MCF 10A (cell line): ENCODE data around the gene GALNT14. TPM values are rescaled to one million over a fixed set of nuclear protein-coding genes. Genes with fewer than 3 reads are reported as not detected.

Experiments
- BruUV-seq: library from RNA; stranded (reverse); fragments of 400-500 nt; replicated peaks from 2 replicates; lab custom pipeline; 2021; lab: Mats Ljungman, UMichigan
- CTCF ChIA-PET: fragments of 300-600 bp; sonication (Branson Sonifier 250); formaldehyde crosslinking; extraction: SDS; loops from one replicate; lab custom pipeline; 2021; ENCODE audit warnings: antibody characterized with exemption, inconsistent platforms; lab: Yijun Ruan, JAX
- POLR2A ChIA-PET: fragments of 300-600, 350-650 bp; sonication (Branson Sonifier 250); formaldehyde crosslinking; extraction: SDS; loops from one replicate; lab custom pipeline; 2020; ENCODE audit warnings: antibody characterized with exemption, inconsistent platforms; lab: Yijun Ruan, JAX
- DNase-seq: peaks from one replicate; pipeline ENCODE4 v3.0.0-alpha.2; 2018; ENCODE audit not compliant: unreplicated experiment
- H3K27ac Mint-ChIP-seq: one replicate; pipeline ENCODE4 v1.8.0; 2022; ENCODE audit warnings: mild to moderate bottlenecking, low read depth, mixed read lengths; ENCODE audit not compliant: unreplicated experiment
- H3K27me3 Mint-ChIP-seq: one replicate; pipeline ENCODE4 v1.8.0; 2022; ENCODE audit warnings: mixed read lengths; ENCODE audit not compliant: insufficient read depth, unreplicated experiment
- H3K36me3 Mint-ChIP-seq: one replicate; pipeline ENCODE4 v1.8.0; 2022; ENCODE audit warnings: mild to moderate bottlenecking, moderate library complexity, mixed read lengths; ENCODE audit not compliant: insufficient read depth, unreplicated experiment
- H3K4me1 Mint-ChIP-seq: one replicate; pipeline ENCODE4 v1.8.0; 2022; ENCODE audit warnings: mixed read lengths; ENCODE audit not compliant: insufficient read depth, unreplicated experiment
- H3K4me3 Mint-ChIP-seq: one replicate; pipeline ENCODE4 v1.8.0; 2022; ENCODE audit warnings: mild to moderate bottlenecking, moderate library complexity, mixed read lengths; ENCODE audit not compliant: unreplicated experiment
- H3K9me3 Mint-ChIP-seq: one replicate; pipeline ENCODE4 v1.8.0; 2022; ENCODE audit warnings: mixed read lengths; ENCODE audit not compliant: unreplicated experiment
- intact Hi-C: fragments of 100-400 bp; cut with micrococcal nuclease; formaldehyde crosslinking; loops from 2 replicates; pipeline ENCODE4 v1.14.1; 2022
- total RNA-seq: library from RNA; stranded (reverse); gene quantifications from 2 replicates; pipeline ENCODE4 v1.2.3, GENCODE V29; 2022
- TF ChIP-seq, protein P1 (sequence below): fragments of 200-600 bp; IDR thresholded peaks from one replicate; pipeline ENCODE4 v1.8.0; 2022; ENCODE audit warnings: antibody characterized with exemption, mild to moderate bottlenecking; ENCODE audit not compliant: unreplicated experiment

GALNT14 gene
- total RNA-seq, 1 experiment from 2014 or later, result 4.6 TPM

DNA sequence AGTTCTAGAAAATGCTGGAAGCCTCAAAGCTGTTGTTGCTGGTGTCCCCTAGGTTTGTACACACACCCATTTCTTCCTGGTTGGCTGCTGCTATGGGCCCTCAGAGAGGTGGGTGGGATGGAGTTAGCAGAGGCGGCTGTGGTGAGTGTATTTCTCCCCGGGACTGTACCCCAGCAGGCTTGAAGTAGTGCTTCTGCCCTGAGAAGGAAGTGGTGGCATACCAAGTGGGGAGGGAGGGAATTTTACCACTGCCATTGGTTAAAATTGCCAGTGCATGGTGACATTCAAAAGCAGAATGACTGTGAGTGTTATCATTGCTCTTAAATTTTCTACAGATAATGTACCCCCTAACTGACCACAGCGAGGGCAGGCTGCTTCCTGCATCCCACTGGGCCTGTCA lies 205.4 kb downstream of the GALNT14 start:
- no peak for DNase-seq
- H3K9me3 Mint-ChIP-seq, result no peaks in the 10 kb centered on the region
- TF ChIP-seq, protein P1, sequence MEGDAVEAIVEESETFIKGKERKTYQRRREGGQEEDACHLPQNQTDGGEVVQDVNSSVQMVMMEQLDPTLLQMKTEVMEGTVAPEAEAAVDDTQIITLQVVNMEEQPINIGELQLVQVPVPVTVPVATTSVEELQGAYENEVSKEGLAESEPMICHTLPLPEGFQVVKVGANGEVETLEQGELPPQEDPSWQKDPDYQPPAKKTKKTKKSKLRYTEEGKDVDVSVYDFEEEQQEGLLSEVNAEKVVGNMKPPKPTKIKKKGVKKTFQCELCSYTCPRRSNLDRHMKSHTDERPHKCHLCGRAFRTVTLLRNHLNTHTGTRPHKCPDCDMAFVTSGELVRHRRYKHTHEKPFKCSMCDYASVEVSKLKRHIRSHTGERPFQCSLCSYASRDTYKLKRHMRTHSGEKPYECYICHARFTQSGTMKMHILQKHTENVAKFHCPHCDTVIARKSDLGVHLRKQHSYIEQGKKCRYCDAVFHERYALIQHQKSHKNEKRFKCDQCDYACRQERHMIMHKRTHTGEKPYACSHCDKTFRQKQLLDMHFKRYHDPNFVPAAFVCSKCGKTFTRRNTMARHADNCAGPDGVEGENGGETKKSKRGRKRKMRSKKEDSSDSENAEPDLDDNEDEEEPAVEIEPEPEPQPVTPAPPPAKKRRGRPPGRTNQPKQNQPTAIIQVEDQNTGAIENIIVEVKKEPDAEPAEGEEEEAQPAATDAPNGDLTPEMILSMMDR, result no peak
- intact Hi-C loops, result no loop called here
- H3K27ac Mint-ChIP-seq, result no peak overlapping the region
- BruUV-seq, result no TSS peak
- POLR2A ChIA-PET, result no interaction called here
- CTCF ChIA-PET, result no interaction called here
- H3K4me3 Mint-ChIP-seq, result no peak overlapping the region
- no peaks in the 10 kb centered on the region for H3K4me1 Mint-ChIP-seq
- peaks cover 7% of the 10 kb centered on the region for H3K36me3 Mint-ChIP-seq
- H3K27me3 Mint-ChIP-seq, result no peaks in the 10 kb centered on the region

- DNase-seq, result no peak
- no TSS peak for BruUV-seq
- H3K4me1 Mint-ChIP-seq, result no peaks in the 10 kb centered on the region
- intact Hi-C loops, result no loop called here
- no peaks in the 10 kb centered on the region for H3K9me3 Mint-ChIP-seq
- no peak overlapping the region for H3K27ac Mint-ChIP-seq
- POLR2A ChIA-PET, result no interaction called here
- H3K4me3 Mint-ChIP-seq, result no peak overlapping the region
- peaks cover 7% of the 10 kb centered on the region for H3K36me3 Mint-ChIP-seq
- H3K27me3 Mint-ChIP-seq, result no peaks in the 10 kb centered on the region
- CTCF ChIA-PET, result interaction anchor here (0.7 kb wide), 1 partner anchor 788 kb away, joined by 3 read pairs; no protein-coding TSS in a partner anchor
- TF ChIP-seq, protein P1, result no peak
Observed at GRCh38 chr2:30931841-30932407, 206.3 kb downstream of the GALNT14 start.

DNA sequence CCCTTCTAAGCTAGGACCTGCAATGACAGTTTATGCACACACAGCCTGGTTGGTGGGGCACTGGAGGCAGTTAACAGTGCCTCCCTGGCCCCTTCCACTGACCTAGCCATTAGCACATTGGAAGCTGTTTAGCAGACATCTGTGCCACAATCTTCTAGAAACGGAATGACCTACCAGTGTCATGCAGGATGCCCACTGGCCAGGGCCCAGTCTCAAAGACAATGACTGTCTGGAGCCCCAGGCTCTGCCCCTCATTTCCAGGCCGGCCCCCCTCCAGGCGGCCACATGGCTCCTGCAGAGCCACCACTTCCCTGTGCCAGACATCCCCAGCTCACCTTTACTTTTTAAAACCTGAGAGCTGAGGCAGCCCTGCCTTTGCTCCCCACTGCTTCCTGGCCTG lies 207.5 kb downstream of the GALNT14 start:
- no TSS peak for BruUV-seq
- H3K27ac Mint-ChIP-seq, result no peak overlapping the region
- H3K27me3 Mint-ChIP-seq, result no peaks in the 10 kb centered on the region
- no peak overlapping the region for H3K4me3 Mint-ChIP-seq
- no peaks in the 10 kb centered on the region for H3K4me1 Mint-ChIP-seq
- ChIA-PET POLR2A (no interaction called here), CTCF (no interaction called here)
- peaks cover 7% of the 10 kb centered on the region for H3K36me3 Mint-ChIP-seq
- TF ChIP-seq, protein P1, result no peak
- no peaks in the 10 kb centered on the region for H3K9me3 Mint-ChIP-seq
- intact Hi-C loops, result no loop called here
- no peak for DNase-seq

DNA sequence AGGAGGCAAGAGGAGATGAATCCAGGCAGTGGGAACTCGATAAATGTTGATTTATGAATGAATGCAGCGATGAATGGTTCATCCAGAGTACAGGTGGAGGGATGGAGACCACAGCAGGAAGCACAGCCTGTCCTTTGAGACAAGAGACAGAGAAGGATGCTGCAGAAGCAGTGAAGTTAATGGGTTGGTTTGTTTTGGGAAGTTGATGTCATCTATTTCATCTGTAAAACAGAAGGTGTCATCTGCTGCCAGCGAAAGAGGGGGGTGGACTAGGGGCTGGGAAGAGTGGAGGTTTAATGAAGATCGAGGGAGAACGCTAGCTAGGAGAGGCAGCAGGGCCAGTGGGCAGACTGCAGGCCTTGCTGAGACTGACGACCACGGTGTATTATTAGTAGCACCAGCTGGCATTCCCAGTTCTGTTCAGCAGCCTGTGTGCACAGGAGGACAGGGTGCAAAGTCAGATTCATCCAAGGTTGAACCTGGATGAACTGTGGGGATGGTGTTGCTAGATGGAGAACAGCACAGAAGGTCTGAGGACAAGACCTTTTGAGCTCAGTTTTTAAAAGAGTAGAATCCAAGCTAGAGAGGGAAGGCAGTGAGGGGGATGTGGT lies 210.7 kb downstream of the GALNT14 start:
- Mint-ChIP-seq H3K4me3 (no peak overlapping the region), H3K27me3 (no peaks in the 10 kb centered on the region), H3K27ac (no peak overlapping the region), H3K9me3 (no peaks in the 10 kb centered on the region), H3K4me1 (no peaks in the 10 kb centered on the region), H3K36me3 (peaks cover 7% of the 10 kb centered on the region)
- no peak for DNase-seq
- intact Hi-C loops, result no loop called here
- TF ChIP-seq, protein P1, result no peak
- CTCF ChIA-PET, result no interaction called here
- BruUV-seq, result no TSS peak
- POLR2A ChIA-PET, result no interaction called here
